Loucy (cell line): ENCODE results near the gene FAR1.

ENCODE experiments used
- CTCF ChIP-seq: fragments of 200-600 bp; sonication (generic); conservative IDR thresholded peaks from 2 replicates; pipeline ENCODE4 v1.5.1; 2014; ENCODE audit warnings: mild to moderate bottlenecking, antibody characterized with exemption, low read length
- EZH2phosphoT487 ChIP-seq: fragments of 200-600 bp; IDR thresholded peaks from 2 replicates; pipeline ENCODE4 v1.6.1; 2018; ENCODE audit warnings: antibody characterized with exemption, mild to moderate bottlenecking, moderate library complexity, borderline replicate concordance

- no peak for TF ChIP-seq CTCF
- TF ChIP-seq EZH2phosphoT487: no peak
Measured at GRCh38 chr11:13705710-13706109, 37.2 kb downstream of the FAR1 start.
